ENCODE results near the gene DUSP10. TPM values are rescaled to one million over a fixed set of nuclear protein-coding genes. Genes with fewer than 3 reads are reported as not detected.

DUSP10 gene
- total RNA-seq, 4 donors from 2014 or later = 1.4 to 11.6 (median 4.4) TPM

DNA sequence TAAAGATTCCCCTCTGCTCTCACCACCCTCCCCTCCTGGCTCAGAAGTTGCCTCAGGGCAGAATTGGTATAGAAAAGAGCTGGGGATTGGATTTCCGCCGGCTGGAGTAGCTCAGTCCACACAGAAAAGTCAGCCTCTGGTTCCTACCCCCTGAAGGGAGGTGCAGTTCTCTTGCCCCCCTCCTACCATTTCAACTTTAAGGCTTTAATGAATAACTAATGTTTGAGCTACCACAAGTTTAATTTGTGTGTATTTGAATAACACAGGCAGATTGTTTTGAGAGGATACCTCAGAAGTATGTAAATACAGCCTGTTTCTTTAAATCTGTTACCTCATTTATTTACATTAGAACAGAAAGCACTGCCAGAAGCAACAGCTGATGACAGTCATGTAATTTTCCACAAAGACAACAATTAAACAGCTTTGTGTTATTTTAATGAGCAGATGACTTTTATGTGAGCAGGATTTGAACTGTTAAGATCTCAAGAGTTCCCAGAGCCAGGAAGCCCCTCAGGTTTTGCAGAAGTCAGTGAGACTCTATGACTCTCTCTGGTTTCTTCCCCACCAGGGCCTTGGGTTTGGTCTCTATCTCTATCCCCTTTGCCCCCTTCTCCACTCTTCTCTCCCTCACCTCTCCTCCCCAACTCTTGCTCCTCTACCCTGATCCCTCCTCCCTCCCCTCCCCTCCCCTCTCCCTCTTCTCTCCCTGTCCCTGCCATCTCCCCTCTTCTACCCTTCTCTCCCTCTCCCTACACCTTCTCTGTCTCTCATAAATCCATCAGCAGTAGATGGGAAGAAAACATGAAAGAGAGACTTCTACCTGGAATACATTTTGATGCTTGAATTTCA lies 26.3 kb downstream of the DUSP10 start:
- no peak for DNase-seq
- no peak for TF ChIP-seq POLR2A (IDR thresholded peaks at IDR 0.05)

DNA sequence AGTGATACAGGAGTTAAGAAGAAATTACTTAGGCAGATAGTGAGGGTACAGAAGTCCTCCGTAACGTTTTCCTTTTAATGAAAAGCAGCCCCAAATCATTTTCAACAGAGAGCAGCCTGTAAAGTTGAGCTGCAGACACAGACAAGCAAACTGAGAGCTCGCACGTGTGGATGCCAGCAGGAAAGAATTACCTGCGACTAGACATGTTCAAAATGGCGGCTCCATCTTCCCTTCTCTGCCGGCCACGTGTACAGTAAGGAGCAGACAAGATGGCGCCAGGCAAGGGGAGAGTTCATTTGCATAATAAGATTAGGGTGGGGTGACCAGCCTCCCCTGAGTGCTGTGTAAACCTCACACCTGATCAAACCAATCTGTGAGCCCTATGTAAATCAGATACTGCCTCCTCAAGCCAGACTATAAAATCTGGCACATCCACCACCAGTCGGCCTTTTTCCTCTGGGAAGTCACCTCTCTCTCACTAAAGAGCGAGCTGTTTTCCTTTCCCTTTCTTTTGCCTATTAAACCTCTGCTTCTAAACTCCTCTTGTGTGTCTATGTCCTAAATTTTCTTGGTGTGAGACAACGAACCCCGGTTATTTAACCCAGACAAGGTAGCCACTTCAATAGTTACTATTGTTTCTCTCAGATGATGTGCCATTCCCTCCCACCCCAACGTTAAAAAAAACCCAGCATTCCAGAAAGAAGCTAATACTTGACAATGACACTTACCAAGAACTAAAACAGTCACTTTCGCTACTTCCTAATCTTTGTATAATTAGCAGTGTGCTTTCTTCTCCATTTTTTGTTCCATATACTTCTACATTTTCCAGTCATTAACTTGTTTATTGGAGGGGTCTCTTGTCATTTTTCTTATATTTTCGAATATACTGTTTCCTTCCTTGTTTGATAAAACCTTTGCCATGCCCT lies 27.4 kb downstream of the DUSP10 start:
- no peak for DNase-seq
- Histone ChIP-seq H3K9me3 (no peaks in the 10 kb centered on the region), H3K4me3 (no peak overlapping the region), H3K4me1 (peaks cover 0 to 54% (median 0%) of the 10 kb centered on the region in 4 donors), H3K36me3 (no peaks in the 10 kb centered on the region), H3K27ac (peak overlapping the region in 1 of 4 donors; percentile 72), H3K27me3 (no peaks in the 10 kb centered on the region)
- TF ChIP-seq, protein P1, sequence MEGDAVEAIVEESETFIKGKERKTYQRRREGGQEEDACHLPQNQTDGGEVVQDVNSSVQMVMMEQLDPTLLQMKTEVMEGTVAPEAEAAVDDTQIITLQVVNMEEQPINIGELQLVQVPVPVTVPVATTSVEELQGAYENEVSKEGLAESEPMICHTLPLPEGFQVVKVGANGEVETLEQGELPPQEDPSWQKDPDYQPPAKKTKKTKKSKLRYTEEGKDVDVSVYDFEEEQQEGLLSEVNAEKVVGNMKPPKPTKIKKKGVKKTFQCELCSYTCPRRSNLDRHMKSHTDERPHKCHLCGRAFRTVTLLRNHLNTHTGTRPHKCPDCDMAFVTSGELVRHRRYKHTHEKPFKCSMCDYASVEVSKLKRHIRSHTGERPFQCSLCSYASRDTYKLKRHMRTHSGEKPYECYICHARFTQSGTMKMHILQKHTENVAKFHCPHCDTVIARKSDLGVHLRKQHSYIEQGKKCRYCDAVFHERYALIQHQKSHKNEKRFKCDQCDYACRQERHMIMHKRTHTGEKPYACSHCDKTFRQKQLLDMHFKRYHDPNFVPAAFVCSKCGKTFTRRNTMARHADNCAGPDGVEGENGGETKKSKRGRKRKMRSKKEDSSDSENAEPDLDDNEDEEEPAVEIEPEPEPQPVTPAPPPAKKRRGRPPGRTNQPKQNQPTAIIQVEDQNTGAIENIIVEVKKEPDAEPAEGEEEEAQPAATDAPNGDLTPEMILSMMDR (IDR thresholded peaks at IDR 0.05) = no peak
- TF ChIP-seq POLR2A (IDR thresholded peaks at IDR 0.05) = no peak

More for the DNA sequence above, 26.3 kb downstream of the DUSP10 start:
- no peaks in the 10 kb centered on the region for H3K27me3 ChIP-seq
- peaks cover 0 to 43% (median 0%) of the 10 kb centered on the region in 4 donors for H3K4me1 ChIP-seq
- no peaks in the 10 kb centered on the region for H3K9me3 ChIP-seq
- peak overlapping the region in 3 of 4 donors; percentile 21 to 72 (median 50) for H3K27ac ChIP-seq
- H3K36me3 ChIP-seq = no peaks in the 10 kb centered on the region
- no peak overlapping the region for H3K4me3 ChIP-seq

DNA sequence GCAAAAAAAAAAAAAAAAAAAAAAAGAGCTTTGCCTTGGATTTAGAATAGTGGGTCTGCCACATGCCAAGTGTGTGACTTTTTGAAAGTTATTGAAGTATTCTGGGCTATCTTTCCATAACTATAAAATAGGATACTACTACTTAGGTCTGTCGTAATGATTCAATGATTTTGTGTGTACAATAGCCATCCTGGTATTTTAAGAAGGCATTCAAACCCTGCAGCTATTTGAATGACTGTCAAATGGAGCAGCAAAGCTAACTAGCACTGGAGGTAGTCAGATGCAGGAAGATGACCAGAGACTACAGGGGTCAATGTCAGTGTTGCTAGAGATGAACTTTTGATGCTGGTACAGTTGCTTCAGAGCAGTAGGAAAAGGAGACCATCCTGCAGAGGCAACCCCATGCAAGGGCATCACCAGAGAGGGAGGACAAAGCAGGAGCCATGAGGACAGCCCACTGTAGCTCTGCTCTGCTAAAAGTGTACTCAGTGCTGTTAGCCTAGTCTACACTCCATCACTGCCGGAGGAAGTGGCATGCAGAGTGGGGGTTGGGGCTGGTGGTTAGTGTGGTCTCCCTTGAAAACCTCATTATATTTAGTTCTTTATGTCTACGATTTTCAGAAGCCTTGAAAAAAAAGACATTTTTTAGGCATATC lies 29.0 kb downstream of the DUSP10 start:
- Histone ChIP-seq H3K4me1 (peaks cover 0 to 60% (median 0%) of the 10 kb centered on the region in 4 donors), H3K36me3 (no peaks in the 10 kb centered on the region), H3K27me3 (no peaks in the 10 kb centered on the region), H3K9me3 (no peaks in the 10 kb centered on the region), H3K27ac (peak overlapping the region in 3 of 4 donors; percentile 32 to 62 (median 51)), H3K4me3 (no peak overlapping the region)
- peak in 2 of 3 donors; percentile 75 to 90 for DNase-seq
- no peak for TF ChIP-seq POLR2A (IDR thresholded peaks at IDR 0.05)
- TF ChIP-seq, protein P1 (IDR thresholded peaks at IDR 0.05) = no peak

DNA sequence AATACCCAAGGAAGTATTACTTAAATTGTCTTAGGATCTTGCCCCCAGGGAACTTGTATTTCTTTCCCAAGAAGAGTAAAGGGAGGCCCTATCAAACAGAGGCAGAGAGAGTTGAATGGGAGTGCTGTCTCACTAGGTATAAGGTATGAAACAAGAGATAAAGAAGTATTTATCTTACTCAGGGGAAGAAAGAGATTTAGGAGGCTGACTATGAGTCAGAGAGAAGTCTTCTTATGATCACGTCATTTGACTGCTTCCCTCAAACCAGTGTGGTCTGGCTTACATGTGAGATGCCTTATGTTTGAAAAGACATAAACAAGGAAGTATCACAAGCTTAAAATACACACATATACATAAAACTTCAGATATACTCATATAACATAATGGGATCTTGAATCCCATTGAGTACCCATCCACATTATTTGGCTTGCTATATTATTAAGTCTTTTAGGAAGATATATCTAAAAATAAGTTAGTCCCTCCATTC lies 29.6 kb downstream of the DUSP10 start:
- peak overlapping the region in 2 of 4 donors; percentile 51 to 62 for H3K27ac ChIP-seq
- TF ChIP-seq POLR2A (IDR thresholded peaks at IDR 0.05) = no peak
- TF ChIP-seq, protein P1 (IDR thresholded peaks at IDR 0.05) = no peak
- peak in 2 of 3 donors; percentile 37 to 73 for DNase-seq
- peaks cover 0 to 56% (median 0%) of the 10 kb centered on the region in 4 donors for H3K4me1 ChIP-seq
- no peak overlapping the region for H3K4me3 ChIP-seq
- no peaks in the 10 kb centered on the region for H3K9me3 ChIP-seq
- H3K27me3 ChIP-seq = no peaks in the 10 kb centered on the region
- no peaks in the 10 kb centered on the region for H3K36me3 ChIP-seq

DNA sequence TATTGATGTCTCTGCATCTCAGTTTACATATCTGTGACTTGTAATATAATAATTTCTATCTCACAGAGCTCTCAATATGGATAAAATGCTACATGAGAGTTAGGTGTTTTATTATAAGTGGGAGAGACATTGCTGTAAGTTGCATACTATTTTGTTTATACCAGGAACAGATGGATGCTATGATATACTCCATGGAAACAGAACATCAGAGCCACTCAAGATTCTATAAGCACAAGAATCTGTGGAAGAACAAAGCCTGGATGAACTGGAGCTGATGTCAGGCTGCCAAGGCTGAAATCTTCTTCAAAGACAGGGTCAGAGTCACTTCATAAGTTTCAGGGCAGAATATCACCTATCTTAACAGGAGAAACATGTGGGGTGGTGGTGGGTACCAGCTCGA lies 30.2 kb downstream of the DUSP10 start:
- H3K4me1 ChIP-seq = peaks cover 0 to 50% (median 0%) of the 10 kb centered on the region in 4 donors
- no peak overlapping the region for H3K4me3 ChIP-seq
- no peaks in the 10 kb centered on the region for H3K36me3 ChIP-seq
- no peaks in the 10 kb centered on the region for H3K27me3 ChIP-seq
- TF ChIP-seq POLR2A (IDR thresholded peaks at IDR 0.05) = no peak
- TF ChIP-seq, protein P1 (IDR thresholded peaks at IDR 0.05) = no peak
- H3K9me3 ChIP-seq = no peaks in the 10 kb centered on the region
- H3K27ac ChIP-seq = peak overlapping the region in 2 of 4 donors; percentile 51 to 62
- no peak for DNase-seq

Data from Peyer's patch (tissue), 4 donors.